Measurements from ENCODE around the gene PATZ1. TPM values are rescaled to one million over a fixed set of nuclear protein-coding genes. Genes with fewer than 3 reads are reported as not detected.

PATZ1 gene
- total RNA-seq, 2 experiments from 2014 or later = 28.4 to 29.0 TPM

GRCh38 chr22:31302006-31302405, 44.1 kb downstream of the PATZ1 start:
- ATAC-seq (no peak), DNase-seq (no peak)
- intact Hi-C loops (cut with micrococcal nuclease) = no loop called here
- H3K4me3 Mint-ChIP-seq = no peak overlapping the region
- H3K4me1 Mint-ChIP-seq (ENCODE audit: low read depth) = peaks cover 30% of the 10 kb centered on the region
- no peaks in the 10 kb centered on the region for H3K36me3 Mint-ChIP-seq (ENCODE audit: low read depth)
- H3K27me3 Mint-ChIP-seq = no peaks in the 10 kb centered on the region
- H3K9me3 Mint-ChIP-seq = no peaks in the 10 kb centered on the region
- no peak overlapping the region for H3K27ac Mint-ChIP-seq
- ChIA-PET POLR2A (interaction anchor here (1.4 to 6.5 kb wide), 2 partner anchors 11 to 52 kb away, joined by 3 to 63 read pairs; partner anchors contain the start of gene PIK3IP1), CTCF (interaction anchor here (1.5 to 18.7 kb wide), 2 partner anchors 9 to 90 kb away, joined by 3 to 196 read pairs; partner anchors contain the start of gene LIMK2)
- TF ChIP-seq CTCF (IDR thresholded peaks at IDR 0.05) = no peak

- H3K4me1 Mint-ChIP-seq (ENCODE audit: low read depth) = peaks cover 34% of the 10 kb centered on the region
- POLR2A ChIA-PET = interaction anchor here (6.5 kb wide), 1 partner anchor 10 kb away, joined by 63 read pairs; the partner anchor contains the start of gene PIK3IP1
- H3K4me3 Mint-ChIP-seq = no peak overlapping the region
- no peaks in the 10 kb centered on the region for H3K9me3 Mint-ChIP-seq
- H3K36me3 Mint-ChIP-seq (ENCODE audit: low read depth) = no peaks in the 10 kb centered on the region
- no peak overlapping the region for H3K27ac Mint-ChIP-seq
- CTCF ChIA-PET = interaction anchor here (1.2 to 18.7 kb wide), 3 partner anchors 10 to 333 kb away, joined by 3 to 196 read pairs (median 7); no protein-coding TSS in a partner anchor
- DNase-seq (no peak), ATAC-seq (no peak)
- intact Hi-C loops (cut with micrococcal nuclease) = no loop called here
- TF ChIP-seq CTCF (IDR thresholded peaks at IDR 0.05) = no peak
- no peaks in the 10 kb centered on the region for H3K27me3 Mint-ChIP-seq
Measured at GRCh38 chr22:31300896-31301295, 45.2 kb downstream of the PATZ1 start.

DNA sequence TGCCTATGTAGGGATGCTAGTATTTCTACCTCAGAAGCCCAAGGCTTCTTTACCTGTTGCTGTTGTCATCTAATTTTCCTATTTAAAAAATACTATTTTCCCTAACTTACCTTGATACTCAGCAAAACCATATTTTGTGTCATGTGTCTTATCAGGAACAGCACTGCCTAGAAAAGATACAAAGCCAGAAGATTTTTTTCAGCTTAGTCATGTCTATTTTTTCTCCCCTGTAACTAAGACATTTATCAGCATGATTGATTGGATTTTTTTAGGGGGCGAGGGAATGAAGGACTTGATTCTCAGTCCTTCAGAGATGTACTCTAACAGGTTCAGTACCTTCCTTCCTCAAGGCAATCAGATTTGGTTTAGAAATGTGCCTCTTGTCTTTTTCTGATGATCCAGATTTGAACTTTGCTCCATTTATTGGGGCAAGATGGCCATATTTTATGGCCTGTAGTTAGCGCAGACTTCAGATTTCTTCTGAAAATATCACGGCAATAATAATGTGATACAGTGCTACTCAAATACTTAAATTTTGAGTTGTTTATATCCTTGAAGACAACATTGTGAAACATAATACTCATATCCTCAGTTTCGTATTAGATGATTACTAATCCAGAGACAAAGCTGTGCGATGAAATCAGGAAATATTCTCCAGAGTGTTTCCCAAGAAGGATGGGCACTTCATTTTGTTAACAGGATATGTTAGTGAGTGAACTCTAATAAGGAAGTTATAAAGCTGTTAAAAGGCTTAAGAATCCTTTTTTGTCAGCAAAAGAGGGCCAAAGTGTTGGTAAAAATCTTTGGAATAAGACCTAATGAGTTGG, 50.1 kb downstream of the PATZ1 start:
- ATAC-seq = no peak
- POLR2A ChIA-PET = interaction anchor here (0.6 to 3.2 kb wide), 5 partner anchors 14 to 45 kb away, joined by 3 to 9 read pairs (median 3); no protein-coding TSS in a partner anchor

DNA sequence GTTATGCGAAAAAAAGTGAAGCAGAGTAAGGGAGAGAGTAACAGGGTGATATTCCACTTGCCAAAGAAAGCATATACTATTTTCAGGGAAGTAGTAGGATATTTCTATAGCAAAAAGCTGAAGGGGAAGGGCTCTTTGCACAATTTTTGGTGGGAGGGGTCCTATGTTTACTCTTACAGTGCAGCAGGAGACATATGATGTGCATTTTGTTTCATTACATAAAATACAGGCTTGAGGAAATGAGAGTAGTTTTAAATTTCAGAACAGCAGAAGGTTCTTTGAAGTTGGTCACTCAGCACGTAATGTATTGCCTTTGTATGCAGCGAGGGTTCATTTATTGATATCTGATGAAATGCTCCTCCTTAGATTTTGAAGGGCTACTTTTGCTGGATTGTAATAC, 50.8 kb downstream of the PATZ1 start:
- POLR2A ChIA-PET = interaction anchor here (0.5 to 3.2 kb wide), 4 partner anchors 13 to 1388 kb away, joined by 3 to 9 read pairs (median 5); no protein-coding TSS in a partner anchor
- no peak for TF ChIP-seq CTCF (IDR thresholded peaks at IDR 0.05)
- Mint-ChIP-seq H3K4me1 (ENCODE audit: low read depth) (peaks cover 44% of the 10 kb centered on the region), H3K9me3 (peaks cover 3% of the 10 kb centered on the region), H3K4me3 (peak overlapping the region; percentile 55), H3K27ac (peak overlapping the region; percentile 82), H3K36me3 (ENCODE audit: low read depth) (peaks cover 12% of the 10 kb centered on the region), H3K27me3 (no peaks in the 10 kb centered on the region)
- DNase-seq = no peak
- intact Hi-C loops (cut with micrococcal nuclease) = loop anchor here (10.0 kb wide), 1 partner anchor 191 kb away; the partner anchor contains the start of gene SELENOM
- ATAC-seq = no peak
- CTCF ChIA-PET = interaction anchor here (1.1 to 18.7 kb wide), 3 partner anchors 9 to 84 kb away, joined by 3 to 196 read pairs (median 3); no protein-coding TSS in a partner anchor

More for the DNA sequence above, 50.1 kb downstream of the PATZ1 start:
- peaks cover 46% of the 10 kb centered on the region for H3K4me1 Mint-ChIP-seq (ENCODE audit: low read depth)
- no peak for DNase-seq
- CTCF ChIA-PET = interaction anchor here (1.3 to 18.7 kb wide), 3 partner anchors 15 to 189 kb away, joined by 5 to 196 read pairs (median 6); partner anchors contain the start of gene SELENOM
- H3K27me3 Mint-ChIP-seq = no peaks in the 10 kb centered on the region
- intact Hi-C loops (cut with micrococcal nuclease) = loop anchor here (10.0 kb wide), 1 partner anchor 191 kb away; the partner anchor contains the start of gene SELENOM
- peak overlapping the region; percentile 55 for H3K4me3 Mint-ChIP-seq
- no peak for TF ChIP-seq CTCF (IDR thresholded peaks at IDR 0.05)
- peaks cover 3% of the 10 kb centered on the region for H3K9me3 Mint-ChIP-seq
- H3K36me3 Mint-ChIP-seq (ENCODE audit: low read depth) = peaks cover 9% of the 10 kb centered on the region
- peak overlapping the region; percentile 82 for H3K27ac Mint-ChIP-seq
